Hematopoietic multipotent progenitor cell treated with erythropoietin and hydrocortisone succinate and interleukin-3 and kit ligand, for 4 days (in vitro differentiated cells): ENCODE measurements around the gene HP.
"Not testable (repeated sequence)": the region's sequence is repeated elsewhere in the genome, so short reads cannot be mapped to it uniquely, and the experiment has no call there.

Source experiments
- DNase-seq: peaks from one replicate; pipeline ENCODE4 v3.0.0-alpha.2; 2015

Gene HP, protein sequence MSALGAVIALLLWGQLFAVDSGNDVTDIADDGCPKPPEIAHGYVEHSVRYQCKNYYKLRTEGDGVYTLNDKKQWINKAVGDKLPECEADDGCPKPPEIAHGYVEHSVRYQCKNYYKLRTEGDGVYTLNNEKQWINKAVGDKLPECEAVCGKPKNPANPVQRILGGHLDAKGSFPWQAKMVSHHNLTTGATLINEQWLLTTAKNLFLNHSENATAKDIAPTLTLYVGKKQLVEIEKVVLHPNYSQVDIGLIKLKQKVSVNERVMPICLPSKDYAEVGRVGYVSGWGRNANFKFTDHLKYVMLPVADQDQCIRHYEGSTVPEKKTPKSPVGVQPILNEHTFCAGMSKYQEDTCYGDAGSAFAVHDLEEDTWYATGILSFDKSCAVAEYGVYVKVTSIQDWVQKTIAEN

DNA sequence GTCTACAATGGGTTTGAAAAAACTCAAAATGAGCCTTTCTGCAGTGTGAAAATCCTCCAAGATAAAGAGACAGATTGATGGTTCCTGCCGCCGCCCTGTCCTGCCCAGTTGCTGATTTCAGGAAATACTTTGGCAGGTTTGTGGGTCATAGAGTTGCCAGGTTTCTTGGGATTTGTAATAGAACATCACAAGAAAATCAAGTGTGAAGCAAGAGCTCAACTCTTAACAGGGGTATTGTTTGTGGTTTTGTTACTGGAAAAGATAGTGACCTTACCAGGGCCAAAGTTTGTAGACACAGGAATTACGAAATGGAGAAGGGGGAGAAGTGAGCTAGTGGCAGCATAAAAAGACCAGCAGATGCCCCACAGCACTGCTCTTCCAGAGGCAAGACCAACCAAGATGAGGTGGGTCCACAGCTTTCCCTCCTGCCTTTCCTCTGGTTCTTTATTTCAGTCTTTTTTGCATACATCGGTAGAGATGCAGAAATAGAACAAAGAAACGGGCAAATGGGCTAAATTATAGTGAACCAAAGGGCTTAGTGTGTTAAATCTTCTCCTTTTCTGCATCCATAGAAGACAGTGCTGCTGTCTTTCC is at the start of gene HP:
Gene HP (plus strand): TSS at position 252 of the 594 bp plus-strand sequence. CDS start 148 bp downstream, at position 400.
- DNase-seq, result peak; percentile 45

DNA sequence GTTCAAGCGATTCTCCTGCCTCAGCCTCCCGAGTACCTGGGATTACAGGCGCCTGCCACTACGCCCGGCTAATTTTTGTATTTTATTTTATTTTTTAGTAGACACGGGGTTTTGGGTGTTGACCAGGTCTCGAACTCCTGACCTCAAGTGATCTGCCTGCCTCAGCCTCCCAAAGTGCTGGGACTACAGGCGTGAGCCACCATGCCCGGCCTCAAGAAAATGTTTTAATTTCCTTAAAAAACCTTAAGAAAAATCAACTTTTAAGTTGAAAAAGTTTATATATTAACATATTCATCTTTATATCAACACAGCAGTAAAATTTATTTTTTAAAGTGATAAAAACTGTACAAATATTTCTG is 46.3 kb upstream of the HP start:
- not testable (repeated sequence) for DNase-seq

DNA sequence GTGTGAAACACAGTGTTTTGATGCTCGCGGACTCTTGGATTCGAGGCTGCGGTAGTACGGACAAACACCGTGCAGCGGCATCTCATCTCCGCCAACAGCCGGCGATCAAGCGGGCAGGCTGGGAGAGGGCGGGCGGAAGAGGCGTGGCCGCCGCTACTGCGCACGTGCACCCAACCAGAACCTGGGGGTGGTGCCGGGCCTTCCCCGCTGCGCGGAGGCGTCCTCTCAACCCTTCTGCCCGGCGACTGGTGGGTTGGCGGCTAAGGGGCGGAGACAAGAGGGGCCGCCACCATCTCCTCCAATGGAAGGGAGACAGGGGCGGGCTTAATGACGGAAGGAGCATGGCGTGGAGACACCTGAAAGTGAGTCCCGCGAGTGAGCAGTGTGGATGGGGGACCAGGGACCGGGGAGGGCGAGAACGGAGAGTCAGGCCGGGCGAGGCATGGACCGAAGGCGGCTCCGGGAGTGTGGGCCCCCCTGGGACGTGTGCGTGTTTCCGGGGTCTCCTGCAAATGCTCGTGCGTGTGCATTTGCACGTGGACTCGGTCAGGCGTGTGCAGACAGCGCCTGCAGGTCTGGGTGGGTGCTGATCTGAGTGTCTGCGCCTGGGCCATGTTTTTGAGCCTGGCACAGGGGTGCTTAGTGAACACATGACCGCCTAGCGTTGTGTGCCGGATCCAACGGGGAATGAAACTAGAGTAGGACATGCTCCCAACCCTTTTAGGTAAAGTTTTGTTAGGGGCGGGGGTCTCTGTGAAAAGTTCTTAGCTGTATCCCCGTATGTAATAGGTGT is 45.7 kb upstream of the HP start, which contains the start of gene DHODH:
Gene DHODH (plus strand): TSS at position 321 of the 793 bp plus-strand sequence. CDS start 21 bp downstream, at position 342.
- DNase-seq, result peak; percentile 99

DNA sequence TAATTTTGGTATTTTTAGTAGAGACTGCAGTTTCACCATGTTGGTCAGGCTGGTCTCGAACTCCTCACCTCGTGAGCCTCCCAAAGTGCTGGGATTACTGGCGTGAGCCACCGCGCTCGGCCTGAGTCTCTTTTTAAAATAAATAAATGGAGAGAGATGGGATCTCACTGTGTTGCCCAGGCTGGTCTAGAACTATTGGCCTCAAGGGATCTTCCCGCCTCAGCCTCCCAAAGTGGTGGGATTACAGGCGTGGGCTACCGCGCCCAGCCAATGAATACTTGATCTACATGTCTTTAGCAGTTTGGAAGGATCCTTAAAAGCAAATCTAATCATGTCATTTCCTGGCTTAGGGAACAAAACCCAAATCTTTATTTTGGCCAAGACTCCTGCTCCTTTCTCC is 44.5 kb upstream of the HP start:
- no peak for DNase-seq

DNA sequence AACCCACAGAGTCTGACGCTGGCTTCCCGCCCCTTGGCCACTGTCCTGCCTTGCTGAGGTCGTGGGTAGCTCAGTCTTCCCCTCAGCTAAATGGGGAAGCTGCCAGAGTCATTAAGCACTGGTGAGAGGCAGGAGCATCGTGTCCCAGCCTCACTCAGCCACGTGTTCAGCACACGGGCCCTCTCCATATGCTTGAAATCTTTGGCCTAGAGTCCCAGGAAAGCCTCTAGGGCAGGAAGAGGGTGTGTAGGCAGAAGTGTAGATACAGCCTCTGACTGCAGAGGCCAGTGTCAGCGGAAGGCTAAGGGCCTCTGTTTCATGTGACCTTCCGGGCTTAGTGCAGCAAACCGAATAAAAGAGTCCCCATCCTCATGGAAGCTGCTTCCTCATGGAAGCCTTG is 41.7 kb upstream of the HP start:
- no peak for DNase-seq

DNA sequence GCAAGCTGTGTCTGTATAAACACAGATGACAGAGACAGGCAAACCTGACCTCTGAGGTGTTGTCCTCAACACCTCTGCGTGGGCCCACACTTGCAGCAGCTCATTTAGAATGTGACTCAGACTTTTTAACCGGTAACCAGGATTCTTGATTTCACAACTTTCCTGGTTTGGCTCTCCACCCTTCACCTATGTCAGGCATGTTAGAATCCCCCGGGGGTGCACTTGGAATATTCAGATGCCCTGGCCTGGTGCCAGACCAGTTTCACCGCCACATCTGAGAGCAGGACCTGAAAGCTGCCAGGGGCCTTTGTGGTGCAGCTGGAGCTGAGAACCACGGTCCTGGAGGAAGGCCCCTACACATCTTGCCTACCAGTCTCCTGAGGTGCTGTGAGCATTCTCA is 40.9 kb upstream of the HP start:
- no peak for DNase-seq

DNA sequence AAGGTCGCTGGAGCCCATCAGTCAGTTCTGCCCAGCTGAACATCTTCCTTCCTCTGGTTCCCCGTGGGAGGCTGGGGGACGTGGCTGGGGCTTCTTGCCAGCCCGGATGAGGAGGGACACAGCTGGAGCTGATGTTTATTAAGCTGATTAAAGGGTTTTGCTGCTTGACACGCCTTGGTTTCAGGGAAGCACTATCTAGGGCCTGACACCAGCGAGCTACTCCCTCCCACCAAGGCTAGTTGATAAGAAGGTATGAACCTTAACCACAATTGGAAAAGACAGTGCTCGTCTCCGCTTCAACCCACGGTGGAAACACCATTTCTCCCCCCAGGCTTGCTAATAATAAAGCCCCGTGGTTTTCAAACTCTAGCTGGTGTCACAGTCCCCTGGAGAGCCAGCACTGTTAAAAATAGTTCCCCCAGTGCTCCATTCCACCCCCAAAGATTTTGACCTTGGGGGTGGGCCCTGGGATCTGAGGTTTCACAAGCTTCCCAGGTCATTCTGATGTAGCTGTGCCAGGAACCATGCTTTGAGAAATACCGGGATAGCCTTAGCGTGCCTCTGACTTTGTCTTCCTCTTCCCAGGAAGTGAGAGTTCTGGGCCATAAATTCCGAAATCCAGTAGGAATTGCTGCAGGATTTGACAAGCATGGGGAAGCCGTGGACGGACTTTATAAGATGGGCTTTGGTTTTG is 40.3 kb upstream of the HP start:
- peak; percentile 93 for DNase-seq

DNA sequence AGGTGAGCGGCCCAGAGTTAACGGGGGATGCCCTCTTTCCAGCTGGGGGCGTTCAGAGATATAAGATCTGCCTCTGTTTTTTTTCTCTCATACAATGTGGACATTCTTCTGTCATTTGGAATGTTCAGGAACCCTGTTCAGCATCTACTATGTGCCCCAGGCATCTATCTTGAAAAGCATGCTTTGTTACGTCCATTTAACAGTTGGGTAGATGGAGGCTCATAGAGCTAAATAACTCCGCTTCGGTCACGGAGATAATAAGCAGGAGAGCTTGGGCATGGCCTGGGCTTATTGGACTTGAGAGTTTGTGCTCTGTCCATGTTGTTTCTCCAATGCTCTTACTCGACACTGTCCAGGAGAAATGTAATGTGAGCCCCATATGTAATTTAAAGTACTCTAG is 39.6 kb upstream of the HP start:
- DNase-seq, result no peak

DNA sequence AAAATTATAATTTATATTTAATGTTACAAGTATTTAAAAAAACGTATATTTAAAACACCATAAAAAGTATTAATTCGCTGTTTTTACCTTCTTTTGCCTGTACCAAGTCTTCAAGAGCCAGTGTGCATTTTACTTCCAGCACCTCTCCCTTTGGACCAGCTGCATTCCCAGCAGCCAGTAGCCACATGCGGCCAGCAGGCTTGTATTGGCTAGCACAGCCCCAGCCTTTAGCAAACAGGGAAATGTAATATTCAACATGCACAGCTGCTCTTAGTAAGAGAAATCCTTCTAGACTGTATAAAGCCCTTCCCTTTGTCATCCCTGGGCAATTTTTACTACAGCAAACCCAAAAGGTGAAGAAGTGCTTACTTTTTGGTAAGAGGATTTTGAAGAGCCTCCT is 39.2 kb upstream of the HP start:
- no peak for DNase-seq

DNA sequence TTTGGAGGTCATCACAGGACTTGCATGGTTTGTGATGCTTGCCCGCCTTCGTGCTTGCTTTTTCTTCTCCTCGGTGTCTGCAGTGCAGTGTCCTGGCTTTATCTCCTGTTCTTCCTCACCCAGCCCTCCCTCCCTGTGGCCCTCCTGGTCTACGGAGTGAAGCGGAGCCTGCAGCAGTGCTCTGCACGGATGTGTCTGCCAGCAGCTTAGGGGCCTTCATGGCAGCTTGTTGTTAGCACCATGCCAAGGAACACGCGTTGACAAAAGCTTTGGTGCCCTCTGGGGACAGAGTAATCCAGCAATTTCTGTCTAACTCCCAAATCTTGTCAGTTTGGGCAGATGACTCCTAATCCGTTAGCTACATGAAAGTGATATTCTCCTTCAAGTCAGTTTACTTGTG is 35.8 kb upstream of the HP start:
- DNase-seq, result no peak

DNA sequence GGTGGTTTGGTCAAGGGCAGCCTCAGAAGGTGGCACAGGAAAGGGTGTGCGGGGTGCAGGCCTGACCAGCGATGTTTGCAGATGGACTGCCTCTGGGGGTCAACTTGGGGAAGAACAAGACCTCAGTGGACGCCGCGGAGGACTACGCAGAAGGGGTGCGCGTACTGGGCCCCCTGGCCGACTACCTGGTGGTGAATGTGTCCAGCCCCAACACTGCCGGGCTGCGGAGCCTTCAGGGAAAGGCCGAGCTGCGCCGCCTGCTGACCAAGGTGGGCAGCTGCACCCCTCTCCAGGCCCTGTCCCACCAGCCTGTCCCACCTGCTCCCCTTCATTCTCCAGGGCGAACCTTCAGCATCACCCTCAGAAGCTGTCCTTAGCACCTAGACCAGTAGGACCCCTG is 33.3 kb upstream of the HP start:
- DNase-seq, result no peak

DNA sequence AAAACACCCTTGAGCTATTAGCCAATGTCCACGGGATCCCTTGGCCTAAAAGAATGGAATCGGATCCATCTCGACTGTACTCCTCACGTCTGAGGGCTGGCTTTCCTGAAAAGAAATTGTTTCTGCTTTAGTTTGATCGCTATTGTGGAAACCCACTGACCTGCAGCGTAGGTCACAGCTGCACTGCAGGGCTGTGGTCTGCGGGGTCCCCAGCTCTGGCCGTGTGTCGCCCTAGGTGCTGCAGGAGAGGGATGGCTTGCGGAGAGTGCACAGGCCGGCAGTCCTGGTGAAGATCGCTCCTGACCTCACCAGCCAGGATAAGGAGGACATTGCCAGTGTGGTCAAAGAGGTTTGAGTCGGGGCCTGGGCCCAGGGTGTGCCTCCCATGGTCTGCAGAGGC is 32.2 kb upstream of the HP start:
- no peak for DNase-seq

DNA sequence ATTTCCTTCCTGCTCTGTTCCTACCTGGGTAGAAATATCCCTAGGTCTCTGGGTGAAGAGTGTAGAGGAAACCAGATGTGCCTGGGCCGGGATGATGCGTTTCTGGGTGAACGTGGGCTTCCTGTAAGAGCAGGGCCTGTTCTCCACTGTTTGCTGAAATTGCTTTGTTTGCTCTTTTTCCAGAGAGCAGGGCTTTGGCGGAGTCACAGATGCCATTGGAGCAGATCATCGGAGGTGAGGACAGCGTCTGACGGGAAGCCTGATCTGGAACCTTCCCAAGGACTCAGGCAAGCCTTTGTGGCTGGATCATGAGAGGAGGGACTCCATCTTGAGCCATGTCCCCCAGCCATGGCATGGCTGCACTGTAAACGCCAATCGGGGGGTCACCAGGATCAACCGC is 30.3 kb upstream of the HP start:
- no peak for DNase-seq

DNA sequence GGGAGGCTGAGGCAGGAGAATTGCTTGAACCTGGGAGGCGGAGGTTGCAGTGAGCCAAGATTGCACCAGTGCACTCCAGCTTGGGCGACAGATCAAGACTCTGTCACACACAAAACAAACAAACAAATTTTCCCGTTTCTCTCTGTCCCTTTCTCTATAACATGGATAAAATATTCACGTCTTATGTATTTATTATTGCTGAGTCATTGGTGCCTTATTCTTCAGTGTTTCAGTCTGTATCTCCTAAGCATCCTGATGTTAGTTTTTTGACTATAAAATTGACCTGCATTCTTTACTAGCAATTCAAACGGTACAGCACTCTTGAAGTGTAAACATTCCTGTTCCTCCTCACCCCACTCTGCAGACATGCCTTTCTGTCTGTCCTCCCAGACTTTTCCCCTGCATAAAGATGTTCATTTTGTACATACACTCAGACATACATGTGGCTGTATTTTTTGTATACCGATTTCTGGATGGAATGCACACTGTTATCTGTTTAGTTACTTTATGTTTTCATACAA is 29.4 kb upstream of the HP start:
- DNase-seq, result no peak

DNA sequence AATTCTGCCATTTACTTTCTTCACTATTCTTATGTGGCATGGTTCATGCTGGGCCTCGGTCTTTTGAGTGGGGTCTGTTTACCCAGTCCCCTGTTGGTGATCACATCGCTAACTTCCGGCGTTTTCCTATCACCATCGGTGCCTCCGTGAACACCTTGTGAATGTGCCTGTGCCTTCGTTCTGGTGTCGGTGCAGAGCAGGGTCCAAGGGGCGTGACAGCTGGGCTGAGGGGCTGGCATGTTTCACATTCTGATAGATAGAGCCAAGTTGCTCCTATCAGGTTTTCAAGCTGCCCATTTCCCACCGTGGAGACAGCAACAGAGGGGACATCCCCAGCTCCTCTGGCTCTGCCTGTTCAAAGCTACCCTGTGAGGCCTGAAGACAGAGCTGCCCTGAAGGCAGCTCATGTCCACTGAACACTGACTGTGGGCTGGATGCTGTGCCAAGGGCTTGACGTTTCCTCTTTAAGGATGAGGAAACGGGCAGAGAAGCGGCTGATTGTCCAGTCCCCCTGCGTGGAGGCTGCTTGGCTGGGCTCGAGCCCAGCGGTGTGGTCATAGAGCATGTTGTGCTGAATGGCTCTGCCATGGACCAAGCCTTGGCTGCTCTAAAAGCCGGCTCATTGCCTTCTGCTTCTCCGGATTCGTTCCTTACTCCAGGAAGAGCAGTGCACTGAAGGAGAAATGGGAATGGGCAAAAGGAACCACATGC is 28.7 kb upstream of the HP start:
- no peak for DNase-seq

DNA sequence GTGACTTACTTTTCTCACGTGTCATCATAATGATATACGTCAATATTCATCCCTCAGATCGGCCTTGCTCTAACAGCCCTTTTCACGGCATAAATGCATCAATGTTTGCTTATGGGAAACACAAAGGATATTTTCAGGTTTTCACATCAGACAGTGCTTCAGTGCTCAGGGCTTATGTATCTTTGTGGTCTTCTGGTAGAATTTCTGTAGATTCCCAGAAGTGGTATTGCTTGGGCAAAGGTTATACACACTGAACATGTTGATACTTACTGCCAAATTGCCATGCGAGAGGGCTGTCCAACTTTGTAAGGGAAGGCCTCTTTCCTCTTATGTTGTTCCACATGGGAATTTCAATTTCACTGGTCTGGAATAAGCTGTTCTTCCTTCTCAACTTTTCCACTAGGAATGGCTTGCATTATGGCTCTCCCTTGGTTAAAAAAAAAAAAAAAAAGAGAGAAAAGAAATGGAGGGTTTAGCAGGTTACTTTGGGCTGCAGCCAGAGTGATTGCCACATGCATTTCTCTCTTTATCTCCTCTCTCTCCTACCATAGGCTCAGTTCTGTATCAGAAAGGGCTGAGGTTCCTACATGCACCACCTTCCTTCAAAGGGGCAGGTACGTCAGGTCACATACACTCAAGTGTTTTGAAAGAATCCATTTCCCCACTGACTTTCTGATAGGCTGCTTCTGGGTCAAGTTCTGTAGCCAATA is 26.5 kb upstream of the HP start:
- DNase-seq, result no peak

DNA sequence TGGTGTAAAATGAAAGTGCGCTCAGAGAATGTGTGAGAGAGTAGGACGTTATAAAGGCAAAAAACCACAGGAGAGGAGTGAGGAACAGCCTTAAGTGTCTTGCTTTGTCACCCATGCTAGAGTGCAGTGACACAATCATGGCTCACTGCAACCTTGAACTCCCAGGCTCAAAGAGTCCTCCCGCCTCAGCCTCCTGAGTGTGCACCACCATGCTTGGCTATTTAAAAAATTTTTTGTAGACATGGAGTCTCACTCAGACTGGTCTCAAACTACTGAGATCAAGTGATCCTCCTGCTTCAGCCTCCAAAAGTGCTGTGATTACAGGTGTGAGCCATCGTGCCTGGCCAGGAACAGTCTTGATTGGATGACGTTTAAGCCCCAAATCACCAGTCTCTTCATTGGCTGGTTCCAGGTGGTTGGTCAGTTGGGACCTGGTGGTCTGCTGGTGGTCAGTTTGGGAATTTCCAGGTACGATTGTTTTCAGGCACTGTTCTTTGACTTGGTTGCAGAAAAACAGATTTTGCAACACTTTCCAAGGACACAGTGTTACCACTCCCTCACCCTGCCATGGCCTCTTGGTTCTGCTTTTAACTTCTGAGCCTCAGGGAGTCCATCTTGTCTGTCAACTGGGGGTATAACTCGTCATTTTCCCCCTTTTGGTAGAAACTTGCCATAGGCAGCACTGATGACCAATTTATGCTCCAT is 24.6 kb upstream of the HP start:
- no peak for DNase-seq

DNA sequence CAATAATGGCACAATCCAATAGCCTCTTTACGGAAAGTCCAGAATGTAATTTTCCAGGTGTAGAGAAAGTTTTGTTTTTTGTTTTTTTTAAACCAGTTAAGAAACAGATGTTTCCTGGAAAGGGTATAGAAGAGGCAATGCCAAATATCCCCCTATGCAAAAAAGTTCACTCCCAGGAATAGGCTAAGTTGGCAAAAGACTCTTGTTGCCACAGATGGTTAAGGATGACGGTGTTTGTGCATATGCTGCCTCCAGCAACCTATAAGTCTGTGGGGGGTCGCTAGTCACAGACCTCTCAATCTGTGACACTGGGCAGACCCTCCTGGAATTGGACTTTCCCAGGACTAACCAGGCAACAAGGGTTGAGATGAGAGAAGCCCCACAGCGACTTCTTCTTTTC is 20.9 kb upstream of the HP start:
- DNase-seq, result no peak

DNA sequence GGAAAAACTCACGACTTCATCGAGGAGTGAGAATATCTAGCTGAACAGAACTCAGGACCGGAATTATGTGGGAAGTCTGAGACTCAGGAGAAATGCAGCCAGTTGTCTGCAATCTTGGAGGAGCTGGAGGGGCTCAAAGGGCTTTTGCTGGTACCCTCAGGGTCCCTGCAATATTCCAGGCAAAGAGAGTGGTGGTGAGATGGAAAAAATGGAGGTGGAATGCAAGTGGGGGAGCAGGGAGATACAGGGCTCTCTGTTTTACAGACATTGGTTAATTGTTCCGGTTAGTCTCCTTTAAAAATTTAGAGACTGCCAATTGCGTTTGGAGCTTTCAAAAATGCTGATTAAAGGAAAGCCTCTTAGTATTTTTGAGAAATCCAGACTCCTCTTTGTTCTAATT is 18.2 kb upstream of the HP start:
- no peak for DNase-seq

DNA sequence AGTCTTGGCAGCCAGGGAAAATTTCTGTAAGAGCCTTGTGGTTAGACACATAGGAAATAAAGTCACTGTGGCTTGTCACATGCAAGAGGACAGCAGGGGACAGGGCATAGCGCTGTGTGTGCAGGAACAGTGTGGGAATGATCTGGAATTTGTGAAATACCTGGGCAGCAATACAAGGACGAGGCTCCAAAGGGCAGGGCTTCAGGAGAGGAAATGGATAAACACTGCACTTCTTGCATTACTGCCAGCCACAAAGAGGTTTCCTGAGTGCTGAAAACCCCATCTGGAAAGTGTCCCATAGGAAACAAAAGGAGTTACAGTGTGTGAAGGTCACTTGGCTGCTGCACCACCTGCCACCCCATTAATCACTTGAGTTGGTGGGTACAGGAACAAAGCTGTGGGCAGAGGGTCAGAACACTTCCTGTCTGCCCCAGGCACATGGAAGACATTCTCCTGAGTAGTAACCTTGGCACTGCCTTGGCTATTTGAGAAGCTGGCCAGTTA is 12.1 kb upstream of the HP start:
- DNase-seq, result no peak

DNA sequence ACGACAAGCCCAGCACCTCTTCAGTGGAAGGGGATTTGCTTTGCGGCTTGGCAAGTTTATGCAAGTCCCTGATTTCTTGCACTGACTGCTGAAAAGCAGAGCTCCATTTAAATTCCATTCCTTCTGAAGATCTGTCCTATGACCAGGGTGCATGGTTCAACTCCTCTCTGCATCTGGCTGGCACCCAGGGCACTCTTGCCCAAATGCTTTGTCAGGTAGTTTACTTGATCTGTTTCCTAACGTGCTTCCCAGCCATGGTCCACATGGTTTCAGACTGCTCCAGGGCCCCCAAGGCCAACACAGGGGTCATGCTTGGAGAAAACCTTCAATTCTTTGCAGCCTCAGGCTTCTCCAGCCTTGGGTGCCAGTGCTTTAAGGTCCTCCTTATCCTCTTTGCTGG is 11.2 kb upstream of the HP start:
- DNase-seq, result no peak
